ENCODE data around the gene RIPK1.
A peak's percentile ranks its signal among the peaks of the same experiment; 100 is the strongest.
"Not testable (repeated sequence)": the region's sequence is repeated elsewhere in the genome, so short reads cannot be mapped to it uniquely, and the experiment has no call there.

Gene RIPK1

GRCh38 chr6:3137057-3137777 lies 68.9 kb downstream of the RIPK1 start:
- DNase-seq = peak in 1 of 2 donors; percentile 54

- DNase-seq = not testable (repeated sequence)
Measured at GRCh38 chr6:3137873-3138272, 69.6 kb downstream of the RIPK1 start.

- no peak for DNase-seq
Measured at GRCh38 chr6:3138341-3138740, 70.0 kb downstream of the RIPK1 start.

GRCh38 chr6:3139090-3139903 lies 71.0 kb downstream of the RIPK1 start:
- peak in 1 of 2 donors; percentile 45 for DNase-seq

- no peak for DNase-seq
Measured at GRCh38 chr6:3140201-3140600, 71.9 kb downstream of the RIPK1 start.

GRCh38 chr6:3142536-3142935 lies 74.2 kb downstream of the RIPK1 start:
- DNase-seq = no peak

GRCh38 chr6:3143158-3143557 lies 74.9 kb downstream of the RIPK1 start:
- no peak for DNase-seq

- no peak for DNase-seq
Measured at GRCh38 chr6:3144571-3144970, 76.3 kb downstream of the RIPK1 start.

GRCh38 chr6:3147914-3148757 lies 79.8 kb downstream of the RIPK1 start:
- DNase-seq = no peak

- DNase-seq = no peak
Measured at GRCh38 chr6:3151691-3152090, 83.4 kb downstream of the RIPK1 start.

GRCh38 chr6:3152689-3153088 lies 84.4 kb downstream of the RIPK1 start:
- no peak for DNase-seq

GRCh38 chr6:3155416-3155815 lies 87.1 kb downstream of the RIPK1 start:
- not testable (repeated sequence) for DNase-seq

GRCh38 chr6:3156184-3157130 lies 88.2 kb downstream of the RIPK1 start:
- not testable (repeated sequence) for DNase-seq

- DNase-seq = peak; percentile 61 to 75
Measured at GRCh38 chr6:3157131-3157933, 89.0 kb downstream of the RIPK1 start, which contains the start of gene TUBB2A. Gene TUBB2A (minus strand): TSS chr6:3157544. CDS start chr6:3157463, 81 bp downstream.

- no peak for DNase-seq
Measured at GRCh38 chr6:3159805-3160781, 91.8 kb downstream of the RIPK1 start.

GRCh38 chr6:3162067-3162497 lies 93.8 kb downstream of the RIPK1 start:
- DNase-seq = no peak

- DNase-seq = peak; percentile 59 to 63
Measured at GRCh38 chr6:3162565-3163247, 94.4 kb downstream of the RIPK1 start.

- DNase-seq = no peak
Measured at GRCh38 chr6:3163248-3163594, 94.9 kb downstream of the RIPK1 start.

- DNase-seq = no peak
Measured at GRCh38 chr6:3164388-3164787, 96.1 kb downstream of the RIPK1 start.
